Embryonic facial prominence (tissue), 1 donor: ENCODE measurements around the gene TFR2.
"Not testable (repeated sequence)": the region's sequence is repeated elsewhere in the genome, so short reads cannot be mapped to it uniquely, and the experiment has no call there.

Source experiments
- DNase-seq: peaks from one replicate; pipeline ENCODE4 v3.0.0-alpha.2; 2016; ENCODE audit errors: extremely low spot score

TFR2 gene

GRCh38 chr7:100678291-100678984 lies 37.1 kb upstream of the TFR2 start:
- no peak for DNase-seq

DNA sequence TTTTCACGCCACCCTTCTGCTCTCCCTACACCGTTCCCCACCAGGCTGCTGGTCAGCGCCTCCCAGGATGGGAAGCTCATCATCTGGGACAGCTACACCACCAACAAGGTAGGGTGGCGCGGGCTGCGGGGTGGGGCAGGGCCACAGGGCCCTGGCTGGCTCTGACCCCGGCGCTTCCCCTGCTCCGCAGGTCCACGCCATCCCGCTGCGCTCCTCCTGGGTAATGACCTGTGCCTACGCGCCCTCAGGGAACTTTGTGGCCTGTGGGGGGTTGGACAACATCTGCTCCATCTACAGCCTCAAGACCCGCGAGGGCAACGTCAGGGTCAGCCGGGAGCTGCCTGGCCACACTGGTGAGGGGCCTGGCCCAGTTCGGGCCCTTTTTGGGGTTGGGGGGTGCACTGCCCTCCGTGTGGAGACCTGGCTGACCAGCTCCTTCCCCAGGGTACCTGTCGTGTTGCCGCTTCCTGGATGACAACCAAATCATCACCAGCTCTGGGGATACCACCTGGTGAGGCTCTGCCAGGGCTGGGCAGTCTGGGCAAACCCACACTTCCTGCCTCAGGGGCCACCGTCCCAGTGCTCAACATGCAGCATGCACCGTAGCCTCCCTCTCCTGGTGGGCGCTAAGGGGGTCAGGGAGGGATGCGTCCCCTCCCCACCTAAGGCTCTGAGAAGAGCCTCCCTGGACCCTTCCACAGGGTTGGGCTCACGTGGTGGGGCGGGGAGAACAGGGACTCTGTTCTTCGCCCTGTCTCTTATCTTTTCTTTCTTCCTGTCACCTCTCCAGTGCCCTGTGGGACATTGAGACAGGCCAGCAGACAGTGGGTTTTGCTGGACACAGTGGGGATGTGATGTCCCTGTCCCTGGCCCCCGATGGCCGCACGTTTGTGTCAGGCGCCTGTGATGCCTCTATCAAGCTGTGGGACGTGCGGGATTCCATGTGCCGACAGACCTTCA lies 36.2 kb upstream of the TFR2 start:
- DNase-seq, result no peak

GRCh38 chr7:100676501-100677306 lies 35.4 kb upstream of the TFR2 start:
- DNase-seq, result no peak

GRCh38 chr7:100675581-100676350 lies 34.4 kb upstream of the TFR2 start:
- peak; percentile 59 for DNase-seq

DNA sequence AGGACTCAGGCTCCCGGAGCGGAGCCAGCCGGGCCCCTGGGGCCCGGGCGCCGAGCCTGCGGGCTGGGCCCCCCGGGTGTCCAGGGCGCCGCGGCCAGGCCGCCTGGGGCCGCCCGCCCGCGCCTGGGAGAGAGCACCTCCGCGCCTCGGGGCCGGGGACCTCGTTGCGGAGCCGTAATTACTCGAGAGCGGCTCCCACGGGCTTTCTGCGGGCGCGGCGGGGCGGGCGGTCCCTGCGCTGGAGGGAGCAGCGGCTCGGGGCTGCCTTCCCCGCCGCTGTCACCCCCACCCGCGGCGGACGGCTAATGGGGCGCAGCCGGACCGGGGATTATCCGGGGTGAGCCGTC lies 33.7 kb upstream of the TFR2 start:
- no peak for DNase-seq

DNA sequence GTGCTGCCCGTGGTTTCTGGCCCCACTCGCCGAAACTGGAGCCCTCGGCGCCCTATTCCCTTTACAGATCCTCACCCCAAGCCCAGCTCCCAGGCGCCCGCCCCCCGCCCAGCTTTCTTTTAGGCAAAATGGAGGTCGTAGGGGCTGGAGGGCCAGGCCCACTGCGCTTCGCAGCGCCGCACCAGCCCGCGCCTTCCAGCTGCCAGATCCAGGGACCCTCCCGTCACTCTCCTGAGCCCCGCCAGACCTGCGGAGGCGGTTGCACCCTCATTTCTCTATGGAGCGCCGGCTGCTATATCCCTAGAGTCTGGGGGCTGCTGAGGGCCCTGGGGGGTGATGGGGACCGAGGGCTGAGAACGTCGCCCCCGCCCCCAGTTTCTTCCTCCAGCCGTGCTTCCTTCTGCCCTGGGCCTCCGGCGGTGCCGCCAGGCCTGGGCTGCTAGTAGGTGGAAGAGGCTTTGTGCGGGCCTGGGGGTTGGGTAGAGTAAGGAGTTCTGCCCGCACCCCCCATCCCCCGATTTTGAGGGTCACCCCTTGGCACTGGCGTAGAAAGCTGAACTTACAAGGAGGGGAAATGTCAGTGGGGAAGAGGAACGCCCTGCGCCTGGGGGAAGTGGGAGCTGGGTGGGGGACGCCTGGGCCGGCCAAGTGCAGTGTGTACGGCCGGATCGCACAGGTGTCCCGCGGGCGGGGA lies 33.2 kb upstream of the TFR2 start:
- DNase-seq, result no peak

DNA sequence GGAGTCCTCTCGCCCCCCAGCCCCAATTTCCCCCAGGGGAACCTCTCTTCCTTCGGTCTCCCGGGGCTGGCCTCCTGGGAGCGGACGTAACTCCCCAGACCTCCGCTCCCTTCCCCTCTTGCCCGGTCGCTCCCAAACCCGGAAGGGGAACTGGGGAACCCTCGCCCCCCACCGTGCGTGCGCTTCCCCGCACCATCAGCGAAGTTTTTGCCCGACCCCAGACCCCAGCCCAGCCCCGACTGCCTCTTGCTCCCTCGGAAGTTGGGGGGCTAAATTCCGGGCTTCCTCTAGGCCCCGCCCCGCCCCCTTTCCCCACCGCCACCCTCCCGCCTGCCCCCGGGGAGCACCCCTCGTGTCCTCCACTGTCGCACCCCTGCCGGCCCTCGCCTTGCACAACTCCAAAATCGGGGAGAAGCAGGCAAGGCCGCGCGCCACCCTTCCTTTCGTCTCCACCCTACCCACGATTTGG lies 32.6 kb upstream of the TFR2 start:
- DNase-seq, result no peak

- DNase-seq, result peak; percentile 96
Observed at GRCh38 chr7:100673302-100673941, 32.1 kb upstream of the TFR2 start, which contains the start of gene GNB2. TSS of gene GNB2 (plus strand) at chr7:100673740. CDS start at chr7:100676266, 2,526 bp downstream.

- no peak for DNase-seq
Observed at GRCh38 chr7:100671353-100672327, 30.3 kb upstream of the TFR2 start.

DNA sequence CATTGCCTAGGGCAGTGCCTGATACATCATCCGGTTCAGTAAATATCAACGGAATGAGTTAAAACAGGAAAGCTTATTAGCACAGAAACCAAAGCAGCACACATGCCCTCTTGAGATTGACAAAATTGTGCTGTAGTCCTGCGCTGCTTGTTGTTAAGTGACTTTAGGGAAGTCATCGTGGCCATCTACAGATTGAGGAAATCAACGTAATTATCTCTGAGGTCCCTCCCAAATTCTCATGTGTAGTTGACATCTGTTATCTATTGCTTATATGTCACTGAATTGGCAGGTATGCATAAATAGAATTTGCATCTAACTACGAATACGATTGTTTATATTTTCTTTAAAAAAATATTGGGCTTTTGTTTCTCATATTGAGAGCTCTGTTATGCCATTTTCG lies 28.7 kb upstream of the TFR2 start:
- no peak for DNase-seq

DNA sequence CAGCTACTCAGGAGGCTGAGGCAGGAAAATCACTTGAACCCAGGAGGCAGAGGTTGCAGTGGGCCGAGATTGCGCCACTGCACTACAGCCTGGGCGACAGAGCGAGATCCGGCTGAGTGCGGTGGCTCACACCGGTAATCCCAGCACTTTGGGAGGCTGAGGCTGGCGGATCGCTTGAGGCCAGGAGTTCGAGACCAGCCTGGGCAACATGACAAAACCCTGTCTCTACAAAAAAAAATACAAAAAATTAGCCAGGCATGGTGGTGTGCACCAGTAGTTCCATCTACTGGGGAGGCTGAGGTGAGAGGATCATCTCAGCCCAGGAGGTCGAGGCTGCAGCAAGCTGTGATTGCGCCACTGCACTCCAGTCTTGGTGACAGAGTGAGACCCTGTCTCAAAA lies 27.8 kb upstream of the TFR2 start:
- DNase-seq, result not testable (repeated sequence)

GRCh38 chr7:100668069-100668449 lies 26.7 kb upstream of the TFR2 start:
- DNase-seq, result no peak

- no peak for DNase-seq
Observed at GRCh38 chr7:100667331-100668068, 26.1 kb upstream of the TFR2 start.

DNA sequence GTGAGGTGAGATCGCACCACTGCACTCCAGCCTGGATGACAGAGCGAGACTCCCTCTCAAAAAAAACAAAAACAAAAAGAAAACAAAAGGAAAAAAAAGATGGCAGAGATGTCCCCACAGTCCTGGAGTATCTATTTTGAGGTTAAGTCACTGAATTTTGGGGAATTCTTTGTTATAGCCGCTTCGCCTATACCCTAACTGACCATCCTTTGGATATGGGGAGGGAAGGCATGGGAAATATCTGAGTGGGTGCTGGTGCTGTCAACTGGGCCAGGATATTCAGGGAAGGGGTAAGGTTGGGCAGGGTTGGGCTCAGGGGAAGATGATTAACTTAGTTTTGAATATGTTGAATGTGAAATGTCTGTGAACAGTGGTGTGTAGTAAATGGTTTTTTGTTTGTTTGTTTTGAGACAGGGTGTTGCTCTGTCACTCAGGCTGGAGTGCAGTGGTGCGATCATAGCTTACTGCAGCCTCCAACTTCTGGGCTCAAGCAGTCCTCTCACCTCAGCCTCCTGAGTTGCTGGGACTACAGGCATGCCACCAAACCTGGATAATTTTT lies 23.9 kb upstream of the TFR2 start:
- no peak for DNase-seq

DNA sequence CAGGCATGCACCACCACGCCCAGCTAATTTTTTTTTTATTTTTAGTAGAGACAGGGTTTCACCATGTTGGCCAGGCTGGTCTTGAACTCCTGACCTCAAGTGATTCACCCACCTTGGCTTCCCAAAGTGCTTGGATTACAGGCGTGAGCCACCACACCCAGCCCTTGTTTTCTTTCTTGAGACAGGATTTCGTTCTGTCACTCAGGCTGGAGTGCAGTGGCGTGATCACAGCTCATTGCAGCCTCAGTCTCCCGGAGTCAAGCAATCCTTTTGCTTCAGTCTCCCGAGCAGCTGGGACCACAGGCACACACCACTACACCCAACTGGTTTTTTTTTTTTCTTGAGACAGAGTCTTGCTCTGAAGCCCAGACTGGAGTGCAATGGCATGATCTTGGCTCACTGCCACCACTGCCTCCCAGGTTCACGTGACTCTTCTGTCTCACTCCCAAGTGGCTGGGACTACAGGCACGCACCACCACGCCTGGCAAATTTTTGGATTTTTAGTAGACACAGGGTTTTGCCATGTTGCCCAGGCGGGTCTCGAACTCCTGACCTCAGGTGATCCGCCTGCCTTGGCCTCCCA lies 20.9 kb upstream of the TFR2 start:
- not testable (repeated sequence) for DNase-seq

GRCh38 chr7:100655908-100656674 lies 14.7 kb upstream of the TFR2 start, which contains the start of gene ACTL6B:
TSS of gene ACTL6B (minus strand) at chr7:100656448. CDS start at chr7:100656354, 94 bp downstream.
- no peak for DNase-seq
